Lung microvascular endothelial cell (primary cell): ENCODE data around the gene FTO. TPM values are rescaled to one million over a fixed set of nuclear protein-coding genes. Genes with fewer than 3 reads are reported as not detected.

Experiments used
- DNase-seq, 2 donors: peaks; one replicate each; pipeline versions ENCODE4 v3.0.0 to v3.0.0-alpha.2; 2010; ENCODE audit warnings: low read depth in 2 of 2
- total RNA-seq: library from RNA; depleted of rRNA; stranded (reverse); fragments of >200 nt; gene quantifications from 2 replicates; pipeline ENCODE4 v1.2.1, GENCODE V29; 2014

Gene FTO
- total RNA-seq, 1 donor from 2014 or later = 46.6 TPM

DNA sequence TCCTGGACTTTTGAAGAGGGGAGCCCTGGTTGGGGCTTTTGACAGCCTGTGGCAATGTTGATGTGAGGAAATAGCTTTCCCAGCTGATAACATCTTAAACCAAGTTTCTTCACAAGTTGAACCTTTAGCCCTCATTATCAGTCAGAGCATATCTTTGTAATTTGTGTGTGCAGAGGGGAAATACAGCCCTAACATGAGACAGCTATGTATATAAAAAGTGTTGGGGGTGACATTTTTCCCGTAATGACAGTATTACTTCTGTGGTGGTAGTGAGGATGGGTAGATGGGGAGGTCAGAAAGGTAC lies 221.1 kb downstream of the FTO start:
- no peak for DNase-seq

DNA sequence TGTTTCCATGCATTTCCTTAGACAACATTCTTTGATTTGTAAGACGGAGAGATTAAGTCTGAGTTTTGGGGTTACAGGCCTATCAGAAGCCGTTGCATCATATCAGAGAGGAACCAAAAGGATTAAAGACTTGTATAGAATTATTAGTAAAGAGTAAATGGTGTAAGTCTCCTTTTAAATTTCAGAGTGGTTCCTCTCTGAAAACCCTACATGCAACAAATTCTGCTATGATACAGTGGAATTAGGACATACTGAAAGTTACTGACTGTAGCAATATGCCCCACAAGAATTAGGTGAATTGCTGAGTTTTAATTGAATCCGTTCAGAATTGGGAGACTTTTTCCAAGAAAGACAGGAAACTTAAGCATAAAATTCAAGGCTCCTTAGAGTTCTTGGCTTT lies 221.6 kb downstream of the FTO start:
- DNase-seq = no peak

- no peak for DNase-seq
These were observed 222.3 kb downstream of the FTO start for GRCh38 chr16:53926209-53926608.

- no peak for DNase-seq
These were observed 229.0 kb downstream of the FTO start for GRCh38 chr16:53932975-53933374.

DNA sequence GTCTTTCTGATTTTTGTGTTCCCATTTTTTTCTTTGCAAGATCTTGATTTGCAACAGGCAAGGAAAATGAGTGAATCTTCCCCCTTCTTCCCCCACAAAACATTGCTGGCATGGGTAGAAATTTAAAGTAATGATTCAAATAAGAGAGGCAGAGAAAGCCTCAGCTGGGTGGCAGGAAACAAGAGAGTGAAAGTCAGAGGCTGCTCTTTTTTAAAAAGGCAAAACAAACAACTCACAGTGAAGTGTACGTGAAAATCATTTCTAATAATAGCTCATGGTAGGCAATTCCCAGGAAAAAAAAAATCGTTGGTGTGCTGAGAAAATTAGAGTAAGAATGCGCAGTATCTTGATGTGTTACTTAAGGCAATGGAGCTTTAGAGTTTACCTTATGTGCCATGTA lies 229.5 kb downstream of the FTO start:
- DNase-seq = no peak

DNA sequence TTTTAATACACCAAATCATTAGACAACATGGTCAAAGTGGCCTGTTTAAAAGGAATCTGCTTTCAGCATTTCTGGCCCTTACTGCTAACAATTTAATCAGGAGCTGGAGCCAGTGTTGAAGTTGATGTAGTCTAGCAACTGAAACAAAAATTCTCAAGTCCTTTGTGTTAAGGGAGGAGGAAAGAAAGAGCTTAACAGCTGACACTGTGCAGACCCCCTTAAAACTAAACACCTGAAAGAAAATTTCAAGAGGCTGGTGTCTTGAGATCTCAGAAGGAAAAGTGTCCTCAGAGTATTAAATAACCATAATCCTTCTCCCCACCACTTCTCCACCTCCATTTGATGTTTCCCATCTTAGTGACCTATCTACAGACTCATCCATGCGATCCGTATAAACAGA lies 232.1 kb downstream of the FTO start:
- no peak for DNase-seq

DNA sequence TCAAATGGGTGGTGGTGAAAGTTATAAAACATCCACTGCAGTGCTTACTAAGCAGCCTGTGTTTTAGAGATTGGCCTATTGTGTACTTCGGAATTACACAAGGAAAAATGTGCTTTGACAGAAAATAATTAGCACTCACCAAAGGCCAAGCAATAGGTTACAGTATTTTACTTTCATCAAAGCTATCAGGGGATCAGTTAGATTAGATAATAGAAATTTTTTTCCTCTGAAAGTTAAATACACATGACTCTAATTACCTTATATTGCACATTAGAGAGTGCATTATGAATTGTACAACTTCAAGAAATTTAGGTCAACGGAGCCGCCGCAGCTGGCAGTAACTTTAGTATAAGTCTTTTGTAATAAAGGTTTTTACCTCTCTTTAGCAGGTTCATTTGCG lies 232.6 kb downstream of the FTO start:
- no peak for DNase-seq

DNA sequence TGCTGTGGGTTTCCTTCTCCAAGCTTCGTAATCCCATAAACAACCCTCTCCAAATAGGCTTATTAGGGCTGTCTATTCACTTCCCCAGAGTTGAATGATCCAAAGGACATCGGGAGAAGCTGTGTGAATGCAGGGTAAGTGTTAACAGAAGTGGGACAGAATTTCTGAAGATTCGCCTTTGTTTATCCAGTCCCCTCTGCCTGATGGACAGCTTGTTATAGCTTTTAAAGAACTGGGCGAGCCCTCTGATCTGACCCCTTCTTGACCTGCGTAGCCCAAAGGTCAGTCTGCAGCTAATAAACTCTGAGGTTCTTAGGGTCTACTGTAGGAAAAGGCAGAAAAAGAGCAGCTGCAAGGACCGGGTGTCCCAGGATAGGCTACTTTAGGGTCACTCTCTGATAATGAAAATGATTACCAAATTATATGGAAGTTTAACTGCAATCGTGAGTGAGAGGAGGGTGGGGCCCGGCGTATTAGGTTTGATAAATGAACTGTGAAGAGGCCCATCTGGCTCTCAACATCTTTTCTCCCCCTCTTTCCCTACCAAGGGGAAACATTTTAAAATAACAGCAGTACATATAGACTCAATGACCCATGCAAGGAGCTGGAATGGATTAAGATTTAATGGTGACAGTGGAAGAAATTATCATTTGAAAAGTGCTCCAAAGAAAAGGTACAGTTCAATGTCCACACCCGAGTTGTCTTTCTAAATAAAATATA lies 233.4 kb downstream of the FTO start:
- no peak for DNase-seq

DNA sequence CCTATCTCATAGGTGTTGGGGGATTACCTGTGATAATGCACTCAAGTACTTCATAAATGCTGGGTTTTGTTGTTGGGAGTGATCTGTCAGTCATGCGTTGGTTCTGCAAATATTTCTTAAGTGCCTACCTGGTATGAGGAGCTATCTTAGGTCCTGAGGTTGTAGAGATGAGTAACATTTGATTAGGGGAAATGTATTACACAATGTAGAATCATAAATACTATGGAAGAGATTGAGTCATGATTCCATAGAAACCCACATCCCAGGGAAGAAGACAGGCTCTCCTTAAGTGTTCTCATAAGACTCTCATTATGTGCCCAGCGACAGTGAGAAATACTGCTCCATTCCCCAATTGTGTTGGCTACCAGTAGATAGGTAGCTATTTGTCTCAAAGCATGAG lies 240.1 kb downstream of the FTO start:
- DNase-seq = no peak

DNA sequence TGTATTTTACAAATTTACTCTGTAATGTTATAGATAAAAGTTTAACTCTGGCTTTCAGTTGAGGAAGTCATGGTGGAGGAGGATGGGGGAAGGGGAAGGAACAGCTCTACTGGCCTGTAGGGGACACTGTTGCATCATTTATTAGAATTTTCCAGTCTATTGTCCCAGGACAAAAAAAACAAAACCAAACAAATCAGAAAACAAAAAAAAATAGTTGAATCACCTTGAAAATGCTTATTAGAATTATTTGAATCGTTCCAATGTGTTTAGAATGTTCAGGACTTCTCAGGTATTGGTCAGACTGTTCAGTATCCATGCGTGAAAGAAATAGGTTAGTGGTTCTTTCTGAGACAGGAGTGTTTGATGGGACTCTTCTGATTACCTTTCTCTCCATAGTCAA lies 242.0 kb downstream of the FTO start:
- peak; percentile 63 to 71 for DNase-seq

DNA sequence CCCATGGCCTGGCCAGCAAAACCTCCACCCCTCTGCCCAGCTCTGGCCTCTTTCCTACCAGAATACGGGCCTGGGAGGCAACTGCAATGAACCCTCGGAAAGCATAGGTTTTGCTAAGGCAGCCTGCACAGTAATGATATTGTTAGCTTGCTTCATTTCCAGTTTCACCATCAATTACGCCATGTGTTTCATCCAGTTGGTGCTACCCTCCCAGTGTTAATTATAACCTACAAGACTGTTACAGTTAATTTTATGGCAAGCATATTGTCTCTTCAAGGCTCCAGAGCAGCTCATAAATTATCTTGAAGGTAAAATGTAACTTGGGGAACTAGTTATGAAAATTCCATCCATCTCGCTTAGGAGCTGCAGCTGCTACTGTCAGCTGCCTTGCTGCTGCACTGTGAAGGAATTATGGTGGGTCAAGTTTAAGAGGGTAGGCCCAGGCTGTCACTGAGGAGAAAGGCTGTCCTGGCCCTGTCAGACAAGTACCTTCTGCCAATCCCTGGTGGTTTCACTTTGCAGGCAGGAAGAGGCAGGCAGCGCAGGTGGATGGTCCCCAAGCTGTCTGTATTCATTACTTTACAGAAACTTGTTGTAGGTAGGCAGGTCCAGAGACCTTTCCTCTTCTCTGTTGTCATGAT lies 242.9 kb downstream of the FTO start:
- no peak for DNase-seq

GRCh38 chr16:53947642-53948041 lies 243.7 kb downstream of the FTO start:
- DNase-seq = no peak

DNA sequence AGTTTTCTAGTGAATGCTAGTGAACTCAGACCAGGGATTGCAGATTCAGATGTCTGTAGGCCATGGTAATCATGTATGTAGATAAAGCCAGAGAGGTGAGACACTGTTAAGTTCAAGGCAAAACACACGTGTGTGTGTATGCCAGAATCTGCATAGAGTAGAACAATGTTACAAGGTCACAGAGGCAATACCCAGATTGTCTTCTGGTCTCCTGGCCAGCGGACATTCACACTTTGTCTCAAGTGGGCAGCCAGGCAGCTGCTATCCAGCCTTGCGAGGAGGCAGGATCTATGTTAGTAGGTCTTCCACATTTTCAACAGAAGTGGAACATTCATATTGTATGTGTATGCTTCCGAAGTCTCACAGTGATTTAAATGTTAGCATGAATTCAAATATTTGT lies 244.4 kb downstream of the FTO start:
- no peak for DNase-seq

GRCh38 chr16:53948734-53949430 lies 244.9 kb downstream of the FTO start:
- DNase-seq = no peak

DNA sequence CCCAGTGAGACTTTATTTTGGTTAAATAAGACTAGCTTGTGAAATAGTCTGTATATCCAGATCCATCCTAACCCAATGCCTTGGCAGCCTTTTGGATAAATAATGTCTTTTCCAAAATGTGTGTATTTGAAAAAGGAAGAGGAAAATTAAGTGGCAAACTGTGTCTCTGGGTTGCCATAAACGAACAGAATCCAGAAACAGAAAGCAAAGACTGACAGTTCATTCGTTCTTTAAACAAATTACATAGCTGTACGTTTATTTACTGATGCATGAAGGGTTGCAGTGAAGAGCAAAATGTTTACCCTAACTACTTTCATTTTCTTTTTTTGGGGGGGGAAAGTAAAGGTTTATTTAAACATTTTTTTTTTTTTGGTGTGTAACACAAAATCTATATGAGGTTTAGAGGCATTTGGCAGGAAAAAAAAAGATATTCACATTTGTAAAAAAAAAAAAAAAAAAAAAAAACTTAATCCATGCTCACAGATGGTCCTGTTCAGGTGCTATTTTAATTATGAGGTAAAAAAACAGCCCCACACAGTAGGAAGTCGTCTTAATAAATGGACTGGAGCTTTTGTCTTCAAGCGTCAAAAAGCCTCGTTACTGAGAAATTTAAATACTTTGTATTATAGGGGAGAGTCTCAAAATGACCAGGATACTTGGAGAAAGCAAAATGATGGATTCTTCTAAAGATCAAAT lies 245.9 kb downstream of the FTO start:
- DNase-seq = peak in 1 of 2 donors; percentile 9

DNA sequence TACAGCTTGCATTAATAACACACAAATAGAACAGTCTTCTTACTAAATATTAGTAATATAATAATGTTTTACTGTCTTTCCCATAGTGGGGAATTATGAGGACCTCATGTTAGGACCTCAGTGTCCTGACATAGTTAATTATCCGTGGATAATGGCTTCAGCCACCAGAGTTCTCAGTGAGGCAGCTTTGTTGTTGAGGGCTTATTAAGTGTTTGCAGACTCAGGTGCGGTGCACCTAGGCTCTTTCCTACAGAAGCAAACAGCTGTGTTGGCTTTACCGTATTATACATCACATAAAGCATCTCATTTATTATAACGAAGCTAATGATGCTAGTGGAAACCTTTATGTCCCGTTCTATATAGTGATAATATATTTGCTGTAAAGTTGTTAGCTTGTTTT lies 246.7 kb downstream of the FTO start:
- DNase-seq = no peak

GRCh38 chr16:53952215-53953208 lies 248.6 kb downstream of the FTO start:
- peak; percentile 48 to 52 for DNase-seq

GRCh38 chr16:53953336-53953735 lies 249.4 kb downstream of the FTO start:
- no peak for DNase-seq

- DNase-seq = no peak
These were observed 251.4 kb downstream of the FTO start for GRCh38 chr16:53955221-53955875.

GRCh38 chr16:53958341-53958880 lies 254.5 kb downstream of the FTO start:
- DNase-seq = no peak
